ENCODE measurements around the gene TRMU. TPM values are rescaled to one million over a fixed set of nuclear protein-coding genes. Genes with fewer than 3 reads are reported as not detected.

Gene TRMU
- total and polyA plus RNA-seq, 4 donors: 11.3 to 66.4 (median 33.8) TPM

GRCh38 chr22:46350646-46351045 lies 15.1 kb downstream of the TRMU start:
- DNase-seq (peak; percentile 25 to 65), ATAC-seq (ENCODE audit: low FRiP score) (no peak)
- Histone ChIP-seq H3K4me3 (ENCODE audit: low read length in 2 of 2) (no peak overlapping the region), H3K36me3 (ENCODE audit: control insufficient read depth in 1 of 2, insufficient read depth in 2 of 2, low read length in 1 of 2) (peaks cover 6 to 12% of the 10 kb centered on the region in 2 donors), H3K9me3 (ENCODE audit: control insufficient read depth, low read length) (no peaks in the 10 kb centered on the region), H3K27me3 (ENCODE audit: control insufficient read depth in 1 of 2, insufficient read depth in 2 of 2, low read length in 1 of 2) (no peaks in the 10 kb centered on the region), H3K4me1 (ENCODE audit: control insufficient read depth in 1 of 2, insufficient read depth in 2 of 2, low read length in 2 of 2) (no peaks in the 10 kb centered on the region), H3K27ac (ENCODE audit: low read depth in 1 of 2, low read length in 2 of 2) (no peak overlapping the region)
- WGBS, 2 donors: 93 to 94% methylated on average over 20 of the region's 20 CpGs
- intact Hi-C loops (cut with DNase I): loop anchor here in 1 of 2 donors (10.0 kb wide), 1 partner anchor 194 kb away; no protein-coding TSS in a partner anchor

DNA sequence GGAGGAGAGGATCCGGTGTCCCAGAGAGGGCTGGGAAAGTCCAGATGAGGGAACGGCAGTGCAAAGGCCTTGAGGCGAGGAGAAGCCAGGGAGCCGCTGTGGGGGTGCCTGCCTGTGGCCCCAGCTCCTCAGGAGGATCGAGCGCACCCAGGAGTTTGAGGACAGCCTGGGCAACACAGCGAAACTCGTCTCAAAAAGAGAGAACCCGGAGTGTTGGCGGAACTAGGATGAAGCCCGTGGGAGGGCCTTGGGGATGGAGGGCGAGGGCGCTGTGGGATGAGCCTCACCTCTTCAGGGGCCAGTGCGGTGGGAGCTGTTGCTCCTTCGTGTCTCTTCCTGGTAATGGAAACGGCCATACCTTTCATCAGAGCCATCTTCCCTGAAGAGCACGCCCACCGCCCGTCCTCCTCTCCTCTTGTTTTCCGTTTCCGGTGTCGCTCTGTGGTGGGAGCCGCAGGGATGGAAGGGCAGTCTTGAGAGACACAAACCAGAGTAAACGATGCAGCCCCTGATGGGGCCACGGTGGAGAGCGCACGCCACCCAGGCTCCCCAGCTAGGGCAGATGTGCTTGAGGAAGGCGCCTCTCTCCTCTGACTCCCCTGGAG lies 15.7 kb downstream of the TRMU start:
- intact Hi-C loops (cut with DNase I): loop anchor here in 1 of 2 donors (10.0 kb wide), 1 partner anchor 194 kb away; no protein-coding TSS in a partner anchor

GRCh38 chr22:46351767-46352166 lies 16.3 kb downstream of the TRMU start:
- Histone ChIP-seq H3K4me1 (ENCODE audit: control insufficient read depth in 1 of 2, insufficient read depth in 2 of 2, low read length in 2 of 2) (no peaks in the 10 kb centered on the region), H3K27ac (ENCODE audit: low read depth in 1 of 2, low read length in 2 of 2) (no peak overlapping the region), H3K27me3 (ENCODE audit: control insufficient read depth in 1 of 2, insufficient read depth in 2 of 2, low read length in 1 of 2) (no peaks in the 10 kb centered on the region), H3K36me3 (ENCODE audit: control insufficient read depth in 1 of 2, insufficient read depth in 2 of 2, low read length in 1 of 2) (peaks cover 3 to 12% of the 10 kb centered on the region in 2 donors), H3K4me3 (ENCODE audit: low read length in 2 of 2) (no peak overlapping the region), H3K9me3 (ENCODE audit: control insufficient read depth, low read length) (no peaks in the 10 kb centered on the region)
- DNase-seq (peak; percentile 33 to 67), ATAC-seq (ENCODE audit: low FRiP score) (no peak)
- intact Hi-C loops (cut with DNase I): loop anchor here in 1 of 2 donors (10.0 kb wide), 1 partner anchor 193 kb away; no protein-coding TSS in a partner anchor
- WGBS, 2 donors: 92 to 93% methylated on average over 23 of the region's 23 CpGs

More for the DNA sequence above, 15.7 kb downstream of the TRMU start:
- Histone ChIP-seq H3K27ac (ENCODE audit: low read depth in 1 of 2, low read length in 2 of 2) (no peak overlapping the region), H3K4me1 (ENCODE audit: control insufficient read depth in 1 of 2, insufficient read depth in 2 of 2, low read length in 2 of 2) (no peaks in the 10 kb centered on the region), H3K36me3 (ENCODE audit: control insufficient read depth in 1 of 2, insufficient read depth in 2 of 2, low read length in 1 of 2) (peaks cover 6 to 12% of the 10 kb centered on the region in 2 donors), H3K4me3 (ENCODE audit: low read length in 2 of 2) (no peak overlapping the region), H3K27me3 (ENCODE audit: control insufficient read depth in 1 of 2, insufficient read depth in 2 of 2, low read length in 1 of 2) (no peaks in the 10 kb centered on the region), H3K9me3 (ENCODE audit: control insufficient read depth, low read length) (no peaks in the 10 kb centered on the region)
- peak; percentile 24 to 57 for DNase-seq
- 92% methylated on average over 28 of the region's 28 CpGs for whole genome bisulfite sequencing, 2 donors
- no peak for ATAC-seq (ENCODE audit: low FRiP score)

DNA sequence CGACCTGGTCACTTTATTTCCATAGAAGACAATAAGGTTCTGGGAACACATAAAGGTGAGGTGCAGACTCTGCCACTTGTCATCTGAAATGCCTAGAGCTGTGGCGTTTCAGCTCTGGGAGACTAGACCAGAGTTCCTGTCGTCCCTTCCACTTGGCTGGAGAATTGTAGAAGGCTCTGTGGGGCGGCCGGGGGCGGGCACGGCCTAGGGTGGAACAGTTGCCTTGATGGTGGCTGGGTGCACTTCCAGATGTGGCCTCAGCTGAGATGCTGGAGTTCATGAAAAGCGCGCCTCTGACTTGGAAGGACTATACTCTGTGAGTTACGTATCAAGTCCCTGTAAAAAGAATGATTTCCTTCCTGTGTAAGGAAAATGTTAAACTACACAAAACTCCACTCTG lies 16.8 kb downstream of the TRMU start:
- H3K36me3 ChIP-seq (ENCODE audit: control insufficient read depth in 1 of 2, insufficient read depth in 2 of 2, low read length in 1 of 2): peaks cover 0 to 12% of the 10 kb centered on the region in 2 donors
- H3K9me3 ChIP-seq (ENCODE audit: control insufficient read depth, low read length): no peaks in the 10 kb centered on the region
- no peak overlapping the region for H3K27ac ChIP-seq (ENCODE audit: low read depth in 1 of 2, low read length in 2 of 2)
- DNase-seq: peak; percentile 19 to 33
- H3K4me1 ChIP-seq (ENCODE audit: control insufficient read depth in 1 of 2, insufficient read depth in 2 of 2, low read length in 2 of 2): no peaks in the 10 kb centered on the region
- intact Hi-C loops (cut with DNase I): loop anchor here in 1 of 2 donors (10.0 kb wide), 1 partner anchor 193 kb away; no protein-coding TSS in a partner anchor
- 84 to 87% methylated on average over 10 of the region's 10 CpGs for WGBS, 2 donors
- no peak overlapping the region for H3K4me3 ChIP-seq (ENCODE audit: low read length in 2 of 2)
- no peaks in the 10 kb centered on the region for H3K27me3 ChIP-seq (ENCODE audit: control insufficient read depth in 1 of 2, insufficient read depth in 2 of 2, low read length in 1 of 2)
- no peak for ATAC-seq (ENCODE audit: low FRiP score)

- intact Hi-C loops (cut with DNase I): loop anchor here in 1 of 2 donors (10.0 kb wide), 1 partner anchor 192 kb away; no protein-coding TSS in a partner anchor
- Histone ChIP-seq H3K36me3 (ENCODE audit: control insufficient read depth in 1 of 2, insufficient read depth in 2 of 2, low read length in 1 of 2) (peaks cover 0 to 12% of the 10 kb centered on the region in 2 donors), H3K27me3 (ENCODE audit: control insufficient read depth in 1 of 2, insufficient read depth in 2 of 2, low read length in 1 of 2) (no peaks in the 10 kb centered on the region), H3K9me3 (ENCODE audit: control insufficient read depth, low read length) (no peaks in the 10 kb centered on the region), H3K27ac (ENCODE audit: low read depth in 1 of 2, low read length in 2 of 2) (no peak overlapping the region), H3K4me3 (ENCODE audit: low read length in 2 of 2) (no peak overlapping the region), H3K4me1 (ENCODE audit: control insufficient read depth in 1 of 2, insufficient read depth in 2 of 2, low read length in 2 of 2) (no peaks in the 10 kb centered on the region)
- 74 to 81% methylated on average over 20 of the region's 20 CpGs for WGBS, 2 donors
- DNase-seq (peak; percentile 43 to 69), ATAC-seq (ENCODE audit: low FRiP score) (no peak)
Observed at GRCh38 chr22:46352691-46353386, 17.3 kb downstream of the TRMU start.

DNA sequence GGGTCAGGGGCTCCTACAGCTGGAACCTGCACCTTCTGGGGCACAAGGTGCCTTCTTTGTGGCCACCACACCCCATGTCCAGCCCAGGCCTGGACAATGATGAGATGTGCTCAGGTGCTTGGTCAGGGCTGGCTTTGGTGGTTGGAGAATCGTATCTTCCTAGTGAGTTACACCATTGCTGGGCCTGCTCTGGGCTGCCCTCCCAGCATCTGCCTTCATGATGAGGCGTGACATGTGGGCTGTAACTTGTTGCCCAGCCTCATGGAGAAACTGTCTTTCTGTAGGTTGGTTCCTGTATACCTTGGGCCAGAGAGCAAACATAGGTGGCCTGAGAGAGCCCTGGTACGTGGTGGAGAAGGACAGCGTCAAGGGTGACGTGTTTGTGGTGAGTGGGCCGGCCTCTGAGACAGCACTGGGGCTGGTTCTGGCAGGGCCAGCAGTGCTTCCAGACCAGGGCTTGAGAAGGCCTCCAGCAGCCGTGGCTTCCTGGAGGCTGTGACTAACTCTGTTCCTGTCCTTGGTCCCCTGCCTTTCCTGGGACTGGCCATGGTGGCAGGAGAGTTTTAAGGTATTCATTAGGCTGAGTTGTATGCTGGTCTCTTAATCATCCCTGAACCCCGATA lies 18.1 kb downstream of the TRMU start:
- ATAC-seq (ENCODE audit: low FRiP score) (no peak), DNase-seq (peak; percentile 24 to 65)
- no peak overlapping the region for H3K27ac ChIP-seq (ENCODE audit: low read depth in 1 of 2, low read length in 2 of 2)
- no peaks in the 10 kb centered on the region for H3K4me1 ChIP-seq (ENCODE audit: control insufficient read depth in 1 of 2, insufficient read depth in 2 of 2, low read length in 2 of 2)
- no peaks in the 10 kb centered on the region for H3K9me3 ChIP-seq (ENCODE audit: control insufficient read depth, low read length)
- peaks cover 0 to 10% of the 10 kb centered on the region in 2 donors for H3K36me3 ChIP-seq (ENCODE audit: control insufficient read depth in 1 of 2, insufficient read depth in 2 of 2, low read length in 1 of 2)
- no peaks in the 10 kb centered on the region for H3K27me3 ChIP-seq (ENCODE audit: control insufficient read depth in 1 of 2, insufficient read depth in 2 of 2, low read length in 1 of 2)
- intact Hi-C loops (cut with DNase I): loop anchor here in 1 of 2 donors (10.0 kb wide), 1 partner anchor 191 kb away; no protein-coding TSS in a partner anchor
- 86 to 90% methylated on average over 8 of the region's 8 CpGs for WGBS, 2 donors
- H3K4me3 ChIP-seq (ENCODE audit: low read length in 2 of 2): no peak overlapping the region

GRCh38 chr22:46354176-46354992 lies 18.9 kb downstream of the TRMU start:
- intact Hi-C loops (cut with DNase I): loop anchor here in 1 of 2 donors (10.0 kb wide), 1 partner anchor 190 kb away; no protein-coding TSS in a partner anchor
- Histone ChIP-seq H3K9me3 (ENCODE audit: control insufficient read depth, low read length) (no peaks in the 10 kb centered on the region), H3K4me1 (ENCODE audit: control insufficient read depth in 1 of 2, insufficient read depth in 2 of 2, low read length in 2 of 2) (no peaks in the 10 kb centered on the region), H3K27me3 (ENCODE audit: control insufficient read depth in 1 of 2, insufficient read depth in 2 of 2, low read length in 1 of 2) (no peaks in the 10 kb centered on the region), H3K27ac (ENCODE audit: low read depth in 1 of 2, low read length in 2 of 2) (no peak overlapping the region), H3K36me3 (ENCODE audit: control insufficient read depth in 1 of 2, insufficient read depth in 2 of 2, low read length in 1 of 2) (peaks cover 0 to 10% of the 10 kb centered on the region in 2 donors), H3K4me3 (ENCODE audit: low read length in 2 of 2) (no peak overlapping the region)
- WGBS, 2 donors: 74 to 79% methylated on average over 21 of the region's 21 CpGs
- peak; percentile 42 to 70 for DNase-seq
- ATAC-seq (ENCODE audit: low FRiP score): no peak

- 78 to 84% methylated on average over 7 of the region's 7 CpGs for WGBS, 2 donors
- Histone ChIP-seq H3K27me3 (ENCODE audit: control insufficient read depth in 1 of 2, insufficient read depth in 2 of 2, low read length in 1 of 2) (no peaks in the 10 kb centered on the region), H3K4me1 (ENCODE audit: control insufficient read depth in 1 of 2, insufficient read depth in 2 of 2, low read length in 2 of 2) (no peaks in the 10 kb centered on the region), H3K4me3 (ENCODE audit: low read length in 2 of 2) (no peak overlapping the region), H3K9me3 (ENCODE audit: control insufficient read depth, low read length) (no peaks in the 10 kb centered on the region), H3K27ac (ENCODE audit: low read depth in 1 of 2, low read length in 2 of 2) (no peak overlapping the region), H3K36me3 (ENCODE audit: control insufficient read depth in 1 of 2, insufficient read depth in 2 of 2, low read length in 1 of 2) (peaks cover 0 to 10% of the 10 kb centered on the region in 2 donors)
- DNase-seq (peak; percentile 30 to 66), ATAC-seq (ENCODE audit: low FRiP score) (no peak)
- intact Hi-C loops (cut with DNase I): loop anchor here in 1 of 2 donors (10.0 kb wide), 1 partner anchor 190 kb away; no protein-coding TSS in a partner anchor
Observed at GRCh38 chr22:46354993-46355305, 19.4 kb downstream of the TRMU start.
